Erythroblast (primary cell): Measurements from ENCODE around the gene NR2F1-AS1.

ENCODE experiments used
- DNase-seq, 2 experiments: peaks; one replicate each; lab custom pipeline; 2025; lab: John Stamatoyannopoulos, UW
- GATA1 ChIP-seq: IDR thresholded peaks from 2 replicates; pipeline ENCODE4 v1.6.1; 2011; ENCODE audit warnings: low read depth, mild to moderate bottlenecking, control low read depth, low read length, moderate library complexity
- POLR2A ChIP-seq: IDR thresholded peaks from 2 replicates; pipeline ENCODE4 v1.6.1; 2011; ENCODE audit warnings: mild to moderate bottlenecking, low read length

Gene NR2F1-AS1

GRCh38 chr5:93438124-93438523, 142.9 kb downstream of the NR2F1-AS1 start:
- no peak for TF ChIP-seq GATA1
- no peak for TF ChIP-seq POLR2A
- no peak for DNase-seq

GRCh38 chr5:93436083-93436482, 144.9 kb downstream of the NR2F1-AS1 start:
- TF ChIP-seq POLR2A (no peak), GATA1 (no peak)
- DNase-seq: no peak

- TF ChIP-seq POLR2A (no peak), GATA1 (no peak)
- DNase-seq: no peak
These were observed 147.6 kb downstream of the NR2F1-AS1 start for GRCh38 chr5:93433422-93433821.

GRCh38 chr5:93431250-93431649, 149.8 kb downstream of the NR2F1-AS1 start:
- TF ChIP-seq POLR2A: no peak
- no peak for TF ChIP-seq GATA1
- DNase-seq: no peak

GRCh38 chr5:93430673-93431199, 150.3 kb downstream of the NR2F1-AS1 start:
- TF ChIP-seq POLR2A: no peak
- no peak for TF ChIP-seq GATA1

GRCh38 chr5:93430118-93430517, 150.9 kb downstream of the NR2F1-AS1 start:
- TF ChIP-seq GATA1 (no peak), POLR2A (no peak)
- DNase-seq: no peak

More at GRCh38 chr5:93430673-93431199, 150.3 kb downstream of the NR2F1-AS1 start:
- no peak for DNase-seq

GRCh38 chr5:93428868-93429267, 152.2 kb downstream of the NR2F1-AS1 start:
- no peak for DNase-seq

GRCh38 chr5:93427316-93427715, 153.7 kb downstream of the NR2F1-AS1 start:
- no peak for DNase-seq
- no peak for TF ChIP-seq GATA1
- TF ChIP-seq POLR2A: no peak

More at GRCh38 chr5:93428868-93429267, 152.2 kb downstream of the NR2F1-AS1 start:
- no peak for TF ChIP-seq POLR2A

- TF ChIP-seq POLR2A (no peak), GATA1 (no peak)
- no peak for DNase-seq
These were observed 155.9 kb downstream of the NR2F1-AS1 start for GRCh38 chr5:93425096-93425495.

- DNase-seq: no peak
- TF ChIP-seq POLR2A (no peak), GATA1 (no peak)
These were observed 157.7 kb downstream of the NR2F1-AS1 start for GRCh38 chr5:93423300-93423699.

- TF ChIP-seq GATA1 (no peak), POLR2A (no peak)
These were observed 158.3 kb downstream of the NR2F1-AS1 start for GRCh38 chr5:93422652-93423280.

GRCh38 chr5:93421987-93422401, 159.0 kb downstream of the NR2F1-AS1 start:
- DNase-seq: no peak
- no peak for TF ChIP-seq POLR2A
- TF ChIP-seq GATA1: no peak

More at GRCh38 chr5:93422652-93423280, 158.3 kb downstream of the NR2F1-AS1 start:
- DNase-seq: no peak

- no peak for TF ChIP-seq POLR2A
- DNase-seq: no peak
These were observed 159.6 kb downstream of the NR2F1-AS1 start for GRCh38 chr5:93421468-93421867.

- TF ChIP-seq GATA1 (no peak), POLR2A (no peak)
- no peak for DNase-seq
These were observed 163.5 kb downstream of the NR2F1-AS1 start for GRCh38 chr5:93417490-93417889.

GRCh38 chr5:93415819-93416218, 165.2 kb downstream of the NR2F1-AS1 start:
- no peak for DNase-seq
- TF ChIP-seq POLR2A: no peak
- TF ChIP-seq GATA1: no peak

- TF ChIP-seq POLR2A (no peak), GATA1 (no peak)
- no peak for DNase-seq
These were observed 169.3 kb downstream of the NR2F1-AS1 start for GRCh38 chr5:93411716-93412115.
